Activated CD8-positive, alpha-beta memory T cell treated with anti-CD3 and anti-CD28 coated beads, Interleukin-2, amount 50 U/mL, for 48 hours (primary cell): ENCODE measurements around the gene MDH1.

Source experiments
- DNase-seq: peaks from one replicate; pipeline ENCODE4 v3.0.0-alpha.2; 2020

MDH1 gene

DNA sequence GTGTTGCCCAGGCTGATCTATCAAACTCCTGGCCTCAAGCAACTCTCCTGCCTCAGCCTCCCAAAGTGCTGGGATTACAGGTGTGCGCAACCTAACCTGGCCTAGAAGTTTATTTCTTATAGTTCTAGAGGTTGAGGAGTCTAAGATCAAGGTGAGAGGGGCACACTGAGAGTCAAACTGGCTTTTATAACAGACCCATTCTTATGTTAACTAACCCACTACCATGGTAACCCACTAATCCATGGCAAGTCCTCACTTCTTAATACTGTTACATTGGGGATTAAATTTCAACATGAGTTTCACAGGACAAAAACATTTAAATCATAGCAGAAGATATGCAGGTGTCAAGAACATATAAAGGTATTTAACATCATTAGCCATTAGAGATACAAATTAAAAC, 50.6 kb downstream of the MDH1 start:
- DNase-seq: no peak

DNA sequence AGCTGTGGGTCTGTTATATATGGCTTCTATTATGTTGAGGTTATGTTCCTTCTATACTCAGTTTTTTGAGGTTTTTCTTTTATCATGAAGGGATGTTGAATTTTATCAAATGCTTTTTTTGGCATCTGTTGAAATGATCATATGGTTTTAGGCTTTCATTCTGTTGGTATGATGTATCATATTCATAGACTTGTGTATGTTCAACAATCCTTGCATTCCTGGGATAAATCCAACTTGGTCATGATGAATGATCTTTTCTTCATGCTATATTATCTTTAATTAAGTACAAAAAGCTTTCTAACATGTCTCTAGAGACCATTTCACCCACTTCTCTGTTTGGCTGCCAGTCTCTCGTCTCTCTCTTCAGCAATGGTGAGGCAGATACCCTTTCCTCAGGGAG, 54.2 kb downstream of the MDH1 start:
- DNase-seq: no peak

GRCh38 chr2:63643486-63643885, 54.7 kb downstream of the MDH1 start:
- no peak for DNase-seq

GRCh38 chr2:63648632-63649031, 59.9 kb downstream of the MDH1 start:
- DNase-seq: no peak

DNA sequence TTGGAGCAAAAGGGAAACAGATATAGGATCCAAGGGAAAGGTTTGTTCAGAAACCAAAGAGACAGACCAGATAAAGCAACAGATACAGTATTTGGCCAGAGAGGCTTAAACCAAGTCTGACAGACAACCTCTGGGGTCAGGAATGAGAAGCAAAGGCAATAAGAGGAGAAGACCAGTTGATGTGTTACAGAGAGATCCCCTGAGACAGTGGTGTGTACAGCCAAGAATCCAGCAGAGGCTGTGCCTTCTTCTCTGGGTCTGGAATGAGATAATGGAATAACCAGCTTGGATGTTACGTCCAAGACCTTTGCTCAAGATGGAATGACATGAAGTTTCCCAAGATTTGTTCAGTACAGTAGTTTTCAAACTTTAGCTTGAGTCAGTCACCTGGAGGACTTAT, 61.1 kb downstream of the MDH1 start:
- no peak for DNase-seq

- no peak for DNase-seq
Observed at GRCh38 chr2:63650756-63651155, 62.0 kb downstream of the MDH1 start.

DNA sequence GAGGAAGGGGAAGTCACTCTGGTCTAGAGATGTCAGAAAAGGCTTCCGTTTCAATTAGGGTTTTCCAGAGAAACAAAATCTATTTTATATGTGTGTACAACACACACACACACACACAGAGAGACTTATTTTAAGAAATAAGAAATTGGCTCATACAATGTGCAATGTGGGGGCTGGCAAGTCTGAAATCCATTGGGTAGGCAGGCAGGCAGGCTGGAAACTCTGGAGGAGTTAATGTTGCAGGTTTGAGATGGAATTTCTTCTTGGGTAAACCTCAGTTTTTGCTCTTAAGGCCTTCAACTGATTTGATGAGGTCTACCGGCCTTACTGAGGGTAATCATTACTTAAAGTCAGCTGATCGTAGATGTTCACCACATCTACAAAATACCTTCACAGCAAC, 62.6 kb downstream of the MDH1 start:
- no peak for DNase-seq

GRCh38 chr2:63651861-63652651, 63.3 kb downstream of the MDH1 start:
- DNase-seq: no peak

DNA sequence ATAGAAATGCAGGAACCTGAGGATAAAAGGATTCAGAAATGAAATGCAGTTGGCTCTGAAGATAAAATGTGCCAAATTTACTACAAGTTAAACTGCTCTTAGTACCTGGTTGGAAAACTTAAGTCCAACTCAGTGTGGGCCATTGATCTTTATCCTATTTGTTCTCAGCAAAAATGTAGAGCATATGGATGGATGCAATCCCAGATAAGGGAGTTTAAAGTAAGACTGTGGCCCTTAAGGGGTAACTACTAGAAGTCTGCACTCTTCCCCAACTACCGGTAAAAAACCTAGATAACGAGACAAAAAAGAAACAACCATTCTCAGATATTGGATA, 63.9 kb downstream of the MDH1 start:
- DNase-seq: no peak

DNA sequence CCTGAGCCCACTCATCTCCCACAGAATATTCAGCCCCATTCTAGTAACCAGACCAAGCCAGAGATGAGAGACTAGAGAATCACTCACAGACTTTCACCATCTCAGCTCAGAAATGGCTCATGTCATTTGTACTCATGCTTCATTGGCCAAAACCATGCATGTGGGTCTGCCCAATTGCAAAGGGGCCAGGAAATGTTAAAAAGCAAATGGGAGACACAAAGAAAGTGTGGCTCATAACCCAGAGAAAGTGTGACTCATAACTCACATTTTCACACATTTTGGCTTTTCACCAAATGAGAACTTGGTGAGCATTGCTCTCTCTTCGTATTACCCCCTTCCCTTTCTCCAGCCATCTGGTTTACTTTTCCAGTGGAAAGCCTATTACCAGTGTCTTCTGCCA, 66.2 kb downstream of the MDH1 start:
- peak; percentile 53 for DNase-seq
